Heart left ventricle (tissue), 13 donors: Measurements from ENCODE around the gene FMOD.

Experiments used
- POLR2A ChIP-seq, 2 donors: fragments of 450-650 bp; IDR thresholded peaks; one replicate each; pipeline ENCODE4 v1.6.1; 2017; ENCODE audit warnings: antibody characterized with exemption in 2 of 2, mild to moderate bottlenecking in 2 of 2, moderate library complexity in 2 of 2
- TF ChIP-seq, protein P1 (sequence below), 12 donors: fragments of 200-600 bp; sonication (generic) in 4 of 12; IDR thresholded peaks; one replicate each; pipeline versions ENCODE4 v1.5.0 to v1.8.0; 2018 to 2022; ENCODE audit warnings: antibody characterized with exemption in 12 of 12, mild to moderate bottlenecking in 5 of 12
- donor health status: ischemic (EF 13 %, LVEDD 7.1; RV severe dilation, severe dysfunction).
- donor health status: DM: no; HTN: yes; CAD: no.
- donor health status: DM: no; HTN: no; CAD: no.
- donor health status: ischemic (EF 25% LVEDD 6.9; RV normal size, moderate dysfunction).
- donor health status: ischemic (EF 25% LVEDD 5.7; RV mildly dilated, moderate dysfunction).
- donor health status: ischemic (EF 35%, LVEDD 5.7; RV mildly dilated, moderate dysfunction).
- donor health status: nonischemic (EF 11% LVEDD 7.7; RV severe dilation, severe dysfunction).
- donor health status: DM: yes; HTN: yes; CAD: no.
- donor health status: PGD.
- donor health status: ischemic (EF 29% LVEDD 5.4; RV normal size, mild dysfunction).
- donor health status: nonischemic (EF 23%, LVEDD 6.1; RV moderate dilation, normal function).

DNA sequence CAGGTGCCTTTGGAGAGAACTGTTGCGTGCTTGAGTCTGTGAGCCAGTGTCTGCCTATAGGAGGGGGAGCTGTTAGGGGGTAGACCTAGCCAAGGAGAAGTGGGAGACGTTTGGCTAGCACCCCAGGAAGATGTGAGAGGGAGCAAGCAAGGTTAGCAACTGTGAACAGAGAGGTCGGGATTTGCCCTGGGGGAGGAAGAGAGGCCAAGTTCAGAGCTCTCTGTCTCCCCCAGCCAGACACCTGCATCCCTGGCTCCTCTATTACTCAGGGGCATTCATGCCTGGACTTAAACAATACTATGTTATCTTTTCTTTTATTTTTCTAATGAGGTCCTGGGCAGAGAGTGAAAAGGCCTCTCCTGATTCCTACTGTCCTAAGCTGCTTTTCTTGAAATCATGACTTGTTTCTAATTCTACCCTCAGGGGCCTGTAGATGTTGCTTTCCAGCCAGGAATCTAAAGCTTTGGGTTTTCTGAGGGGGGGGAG is 43.2 kb downstream of the FMOD start:
- TF ChIP-seq, protein P1, sequence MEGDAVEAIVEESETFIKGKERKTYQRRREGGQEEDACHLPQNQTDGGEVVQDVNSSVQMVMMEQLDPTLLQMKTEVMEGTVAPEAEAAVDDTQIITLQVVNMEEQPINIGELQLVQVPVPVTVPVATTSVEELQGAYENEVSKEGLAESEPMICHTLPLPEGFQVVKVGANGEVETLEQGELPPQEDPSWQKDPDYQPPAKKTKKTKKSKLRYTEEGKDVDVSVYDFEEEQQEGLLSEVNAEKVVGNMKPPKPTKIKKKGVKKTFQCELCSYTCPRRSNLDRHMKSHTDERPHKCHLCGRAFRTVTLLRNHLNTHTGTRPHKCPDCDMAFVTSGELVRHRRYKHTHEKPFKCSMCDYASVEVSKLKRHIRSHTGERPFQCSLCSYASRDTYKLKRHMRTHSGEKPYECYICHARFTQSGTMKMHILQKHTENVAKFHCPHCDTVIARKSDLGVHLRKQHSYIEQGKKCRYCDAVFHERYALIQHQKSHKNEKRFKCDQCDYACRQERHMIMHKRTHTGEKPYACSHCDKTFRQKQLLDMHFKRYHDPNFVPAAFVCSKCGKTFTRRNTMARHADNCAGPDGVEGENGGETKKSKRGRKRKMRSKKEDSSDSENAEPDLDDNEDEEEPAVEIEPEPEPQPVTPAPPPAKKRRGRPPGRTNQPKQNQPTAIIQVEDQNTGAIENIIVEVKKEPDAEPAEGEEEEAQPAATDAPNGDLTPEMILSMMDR (IDR thresholded peaks at IDR 0.05), result no peak
- TF ChIP-seq POLR2A (IDR thresholded peaks at IDR 0.05), result no peak
